ENCODE data around the gene APBA1. TPM values are rescaled to one million over a fixed set of nuclear protein-coding genes. Genes with fewer than 3 reads are reported as not detected.
A peak's percentile ranks its signal among the peaks of the same experiment; 100 is the strongest.

Gene APBA1
- total and polyA plus RNA-seq, 10 donors, result 0.41 to 28.2 (median 13.8) TPM

GRCh38 chr9:69556707-69557106 lies 115.5 kb downstream of the APBA1 start:
- Histone ChIP-seq H3K36me3 (no peaks in the 10 kb centered on the region), H3K4me3 (no peak overlapping the region), H3K4me1 (peaks cover 0 to 4% (median 0%) of the 10 kb centered on the region in 6 donors), H3K27me3 (replicated peaks in 1 of 7) (no peaks in the 10 kb centered on the region), H3K9me3 (no peaks in the 10 kb centered on the region), H3K27ac (no peak overlapping the region)
- intact Hi-C loops (cut with DNase I; ENCODE audit: low total_unique reads), result no loop called here
- no peak for DNase-seq
- TF ChIP-seq CTCF (IDR thresholded peaks at IDR 0.05 in 8 of 11, conservative IDR thresholded peaks at IDR 0.05 in 3 of 11) (no peak), POLR2AphosphoS5 (IDR thresholded peaks at IDR 0.05) (no peak), POLR2A (IDR thresholded peaks at IDR 0.05) (no peak)
- WGBS, 5 donors, result 75 to 91% (median 78%) methylated on average over 4 of the region's 4 CpGs

GRCh38 chr9:69555802-69556201 lies 116.4 kb downstream of the APBA1 start:
- Histone ChIP-seq H3K4me3 (no peak overlapping the region), H3K9me3 (no peaks in the 10 kb centered on the region), H3K27ac (no peak overlapping the region), H3K27me3 (replicated peaks in 1 of 7) (no peaks in the 10 kb centered on the region), H3K4me1 (peaks cover 0 to 4% (median 0%) of the 10 kb centered on the region in 6 donors), H3K36me3 (no peaks in the 10 kb centered on the region)
- no peak for DNase-seq
- no peak for TF ChIP-seq POLR2A (IDR thresholded peaks at IDR 0.05)
- no peak for TF ChIP-seq POLR2AphosphoS5 (IDR thresholded peaks at IDR 0.05)
- no peak for TF ChIP-seq CTCF (IDR thresholded peaks at IDR 0.05 in 8 of 11, conservative IDR thresholded peaks at IDR 0.05 in 3 of 11)
- intact Hi-C loops (cut with DNase I; ENCODE audit: low total_unique reads), result no loop called here

GRCh38 chr9:69554945-69555344 lies 117.2 kb downstream of the APBA1 start:
- Histone ChIP-seq H3K36me3 (no peaks in the 10 kb centered on the region), H3K9me3 (no peaks in the 10 kb centered on the region), H3K4me1 (peaks cover 0 to 4% (median 0%) of the 10 kb centered on the region in 6 donors), H3K4me3 (no peak overlapping the region), H3K27me3 (replicated peaks in 1 of 7) (no peaks in the 10 kb centered on the region), H3K27ac (no peak overlapping the region)
- no peak for DNase-seq
- TF ChIP-seq POLR2AphosphoS5 (IDR thresholded peaks at IDR 0.05), result no peak
- TF ChIP-seq POLR2A (IDR thresholded peaks at IDR 0.05), result no peak
- TF ChIP-seq CTCF (IDR thresholded peaks at IDR 0.05 in 8 of 11, conservative IDR thresholded peaks at IDR 0.05 in 3 of 11), result no peak
- WGBS, 5 donors, result 63 to 85% (median 76%) methylated on average over 6 of the region's 6 CpGs
- intact Hi-C loops (cut with DNase I; ENCODE audit: low total_unique reads), result no loop called here

- peaks cover 0 to 8% (median 1%) of the 10 kb centered on the region in 6 donors for H3K4me1 ChIP-seq
- no peak overlapping the region for H3K4me3 ChIP-seq
- no peaks in the 10 kb centered on the region for H3K27me3 ChIP-seq (replicated peaks in 1 of 7)
- no peaks in the 10 kb centered on the region for H3K36me3 ChIP-seq
- TF ChIP-seq POLR2A (IDR thresholded peaks at IDR 0.05), result no peak
- TF ChIP-seq POLR2AphosphoS5 (IDR thresholded peaks at IDR 0.05), result no peak
- peak in 10 of 11 experiments; percentile 46 to 84 (median 68) for TF ChIP-seq CTCF (IDR thresholded peaks at IDR 0.05 in 8 of 11, conservative IDR thresholded peaks at IDR 0.05 in 3 of 11)
- H3K9me3 ChIP-seq, result no peaks in the 10 kb centered on the region
- no peak for DNase-seq
- 20 to 28% (median 24%) methylated on average over 14 of the region's 14 CpGs for WGBS, 5 donors
- H3K27ac ChIP-seq, result no peak overlapping the region
- intact Hi-C loops (cut with DNase I; ENCODE audit: low total_unique reads), result loop anchor here (10.0 kb wide), 1 partner anchor 125 kb away; no protein-coding TSS in a partner anchor
Measured at GRCh38 chr9:69549310-69550202, 122.6 kb downstream of the APBA1 start.

Measured in spleen (tissue), 11 donors.